Muscle of arm (tissue), 12 donors: ENCODE data around the gene FRMD4A. TPM values are rescaled to one million over a fixed set of nuclear protein-coding genes. Genes with fewer than 3 reads are reported as not detected.
"Not testable (repeated sequence)": the region's sequence is repeated elsewhere in the genome, so short reads cannot be mapped to it uniquely, and the experiment has no call there.

Source experiments
- DNase-seq: peaks from one replicate; pipeline ENCODE4 v3.0.0-alpha.2; 2013
- polyA plus RNA-seq, 12 donors: library from polyadenylated mRNA; unstranded; fragments of 120-200 nt; gene quantifications; one replicate each; pipeline ENCODE4 v1.2.1, GENCODE V29; 2013; ENCODE audit not compliant: insufficient read length in 12 of 12

The FRMD4A gene
- polyA plus RNA-seq, 12 donors = 28.4 to 70.7 (median 37.0) TPM; not detected in 1

DNA sequence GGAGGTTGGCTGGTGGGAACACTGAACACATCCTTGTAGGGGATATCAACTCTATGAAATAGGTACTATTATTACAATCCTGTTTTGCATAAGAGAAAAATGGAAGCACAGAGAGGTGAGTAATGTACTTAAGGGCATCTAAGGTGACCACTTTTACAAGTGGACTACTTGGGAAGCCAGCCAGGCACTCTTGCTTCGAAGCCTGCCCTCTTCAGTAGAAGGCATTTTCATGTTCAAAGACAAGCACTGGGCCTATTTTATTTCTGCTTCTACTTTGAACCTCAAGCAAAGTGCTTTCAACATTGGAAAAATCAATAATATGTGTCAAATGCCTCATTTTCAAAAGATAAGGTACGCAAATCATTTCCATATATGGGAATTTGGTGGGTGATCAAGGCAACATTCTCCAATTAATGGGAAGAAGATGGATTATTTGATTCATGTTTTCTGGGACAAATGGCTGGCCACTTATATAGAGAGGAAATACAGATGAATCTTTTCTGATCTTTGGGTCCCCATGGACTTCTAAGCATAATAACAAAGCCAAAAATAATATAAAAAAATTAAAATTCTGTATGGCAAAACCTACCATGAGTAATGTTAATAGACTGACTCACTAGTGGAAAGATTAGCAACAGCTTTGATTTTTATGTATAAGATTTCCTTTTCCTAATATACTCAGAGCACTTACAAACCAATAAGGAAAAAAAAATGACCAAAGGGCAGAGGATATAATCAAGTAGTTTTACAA is 270.2 kb downstream of the FRMD4A start:
- no peak for DNase-seq

DNA sequence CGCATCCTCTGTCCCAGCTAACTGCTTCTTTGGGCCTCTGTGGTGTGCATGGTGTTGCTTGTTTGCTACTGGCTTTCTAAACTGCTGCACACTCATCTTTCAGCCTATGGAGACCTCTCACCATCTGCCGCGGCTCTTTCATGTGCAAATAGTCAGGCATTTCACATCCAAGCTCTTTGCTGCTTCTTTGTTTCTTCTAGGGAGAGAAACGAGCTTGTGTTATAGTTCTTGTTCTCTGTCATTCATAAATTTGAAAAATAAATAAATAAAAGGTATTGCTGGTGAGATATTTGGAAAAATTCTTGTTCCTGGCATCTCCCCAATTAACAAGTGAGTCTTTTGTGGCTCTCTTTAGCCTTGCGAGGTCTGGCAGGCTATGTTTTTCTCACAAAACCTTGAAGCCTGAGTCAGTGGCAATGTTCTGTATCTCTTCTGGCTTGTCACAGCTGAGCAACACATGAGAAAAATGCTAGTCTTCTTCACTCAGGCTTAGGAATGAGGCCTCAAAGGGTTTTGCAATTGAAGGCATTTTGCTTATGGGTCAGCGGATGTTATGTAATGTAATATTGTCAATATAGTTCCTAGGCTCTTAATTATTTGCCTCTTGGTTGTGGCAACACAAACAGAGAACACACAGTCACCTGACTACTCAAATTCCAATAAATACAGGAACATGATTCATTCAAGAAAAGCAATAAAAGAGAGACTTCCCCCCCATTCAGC is 274.0 kb downstream of the FRMD4A start:
- no peak for DNase-seq

DNA sequence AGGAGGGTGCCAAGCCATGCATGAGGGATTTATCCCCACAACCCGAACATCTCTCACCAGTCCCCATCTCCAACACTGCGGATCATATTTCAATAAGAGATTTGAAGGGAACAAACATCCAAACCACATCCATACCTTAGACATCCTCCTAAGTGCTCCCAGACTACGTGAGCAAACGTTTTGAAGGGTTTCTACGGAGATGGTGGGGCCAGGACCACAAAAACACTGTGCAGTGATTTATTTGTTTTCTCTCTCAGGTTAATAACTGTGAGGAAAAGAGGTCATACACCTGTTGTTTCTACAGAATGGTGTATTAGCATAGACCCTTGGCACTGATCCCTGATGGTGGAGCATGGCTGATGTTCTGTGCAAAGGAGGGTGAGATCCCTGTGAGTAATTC is 277.8 kb downstream of the FRMD4A start:
- no peak for DNase-seq

DNA sequence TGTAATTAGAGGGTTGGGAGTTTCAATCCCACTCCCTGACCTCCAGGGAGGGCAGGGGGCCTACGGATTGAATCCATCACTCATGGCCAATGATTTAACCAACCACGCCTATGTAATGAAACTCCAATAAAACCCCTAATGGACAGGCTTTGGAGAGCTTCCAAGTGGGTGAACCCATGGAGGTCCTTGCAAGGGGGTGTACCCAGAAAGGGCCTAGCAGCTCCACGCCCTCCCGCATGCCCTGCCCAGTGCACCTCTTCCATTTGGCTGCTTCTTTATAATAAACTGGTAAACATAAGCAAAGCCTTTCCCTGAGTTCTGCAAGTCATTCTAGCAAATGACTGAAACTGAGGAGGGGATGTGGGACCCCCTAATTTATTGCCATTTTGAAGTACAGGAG is 280.1 kb downstream of the FRMD4A start:
- DNase-seq = no peak

DNA sequence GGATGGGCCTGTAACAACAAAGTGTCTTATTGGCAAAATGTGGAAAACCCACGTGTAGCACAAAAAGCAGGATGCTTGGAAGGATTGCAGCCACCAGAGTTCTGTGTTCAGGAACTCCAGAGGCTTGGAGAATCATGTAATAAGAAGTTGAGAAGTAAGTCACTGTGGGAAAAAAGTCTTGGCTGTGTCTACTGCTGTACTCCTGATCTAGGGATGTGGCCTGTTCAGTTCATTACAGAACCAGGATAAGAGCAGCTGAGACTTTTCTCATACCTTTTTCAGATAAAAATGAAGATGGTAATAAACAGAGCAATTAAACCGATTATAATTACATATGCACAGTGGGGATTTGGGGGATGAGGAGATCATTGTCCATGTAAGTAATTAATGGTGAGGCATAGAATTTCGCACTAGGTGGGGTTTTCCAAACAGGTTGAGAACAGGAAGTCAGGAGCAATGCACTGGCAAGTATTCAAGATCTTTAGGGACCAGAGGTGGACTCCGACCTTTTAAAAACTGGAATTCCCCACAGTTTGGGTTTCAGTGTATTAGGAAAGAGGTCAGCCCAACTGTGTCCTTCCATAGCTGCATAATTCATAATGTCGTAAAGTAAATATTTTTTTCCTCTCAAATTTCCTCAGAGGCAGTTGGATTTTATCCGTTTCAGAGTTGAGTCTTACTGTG is 281.7 kb downstream of the FRMD4A start:
- DNase-seq = no peak

DNA sequence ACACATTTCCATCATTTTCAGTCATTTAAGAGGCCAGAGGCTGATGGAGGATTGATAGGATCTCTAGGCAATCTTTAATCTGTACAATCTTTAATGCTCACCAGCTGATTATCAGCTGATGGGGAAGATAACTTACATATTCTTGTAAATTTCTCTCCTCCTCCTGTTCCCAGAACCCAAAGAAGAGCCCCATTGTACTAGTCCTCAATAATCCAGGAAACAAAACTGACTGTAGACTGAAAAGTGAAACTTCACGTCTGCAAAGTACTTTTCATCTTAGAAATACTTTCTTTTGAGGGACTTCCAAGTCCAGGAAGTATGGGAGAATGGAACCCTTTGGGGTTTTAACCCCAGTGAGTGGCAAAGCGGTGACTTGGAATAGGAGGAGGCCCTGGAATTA is 283.3 kb downstream of the FRMD4A start:
- DNase-seq = no peak

DNA sequence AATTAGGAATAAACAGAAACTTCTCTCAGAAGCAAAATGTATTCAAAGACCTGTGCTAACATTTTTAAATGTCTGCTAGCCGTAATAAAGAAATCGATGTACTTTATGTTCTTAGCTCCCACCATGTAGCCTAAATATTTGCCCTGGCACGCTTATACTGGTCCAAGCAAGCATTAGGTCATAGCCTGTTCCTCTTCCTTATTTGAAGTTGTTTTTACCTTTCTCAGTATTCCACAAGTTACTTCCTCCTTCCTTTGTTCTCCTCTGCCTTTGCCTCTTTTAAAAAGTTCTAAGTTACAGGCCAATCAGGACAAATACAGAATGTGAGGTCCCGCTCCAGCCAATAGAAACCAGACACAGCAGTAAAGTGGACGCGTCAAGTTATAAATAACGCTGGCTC is 288.7 kb downstream of the FRMD4A start:
- DNase-seq = not testable (repeated sequence)

DNA sequence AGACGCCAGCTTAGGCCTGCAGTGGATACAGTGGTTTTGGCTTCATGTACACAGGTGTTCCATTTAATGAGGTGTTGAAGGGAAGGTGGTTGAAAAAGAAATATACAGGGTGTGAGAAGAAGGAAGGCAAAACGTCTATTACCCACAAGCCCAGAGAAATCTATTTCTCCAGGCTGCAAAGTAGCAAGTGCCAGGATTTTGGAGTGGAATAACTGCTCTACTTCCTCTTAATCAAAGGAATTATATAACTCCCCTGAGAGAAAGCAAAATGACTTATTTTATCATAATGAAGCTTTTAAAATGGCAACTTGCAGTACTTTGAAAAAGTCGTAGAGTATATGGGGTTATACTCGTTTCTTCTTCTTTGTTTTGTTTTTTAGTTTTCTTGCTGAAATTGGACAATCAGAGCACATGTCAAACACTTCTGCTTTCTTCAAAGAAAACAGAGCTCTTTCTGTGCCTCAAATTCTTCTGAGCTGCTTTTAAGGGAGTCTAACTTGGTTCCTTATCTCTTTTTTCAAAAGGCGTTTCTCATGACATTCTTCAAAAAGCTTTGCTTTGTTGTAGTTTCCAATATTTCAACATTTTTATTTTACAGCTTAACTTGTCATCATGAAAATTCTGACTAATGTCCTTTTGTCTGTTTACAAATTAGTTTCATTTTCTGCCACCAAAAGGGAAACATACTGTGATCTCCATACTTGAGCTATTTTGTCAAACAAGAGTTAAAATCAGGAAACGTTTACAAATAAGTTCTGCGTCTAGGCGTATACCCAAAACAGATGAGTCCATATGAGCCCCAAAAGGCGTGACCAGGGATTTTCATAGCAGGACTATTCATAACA is 289.7 kb downstream of the FRMD4A start:
- no peak for DNase-seq

DNA sequence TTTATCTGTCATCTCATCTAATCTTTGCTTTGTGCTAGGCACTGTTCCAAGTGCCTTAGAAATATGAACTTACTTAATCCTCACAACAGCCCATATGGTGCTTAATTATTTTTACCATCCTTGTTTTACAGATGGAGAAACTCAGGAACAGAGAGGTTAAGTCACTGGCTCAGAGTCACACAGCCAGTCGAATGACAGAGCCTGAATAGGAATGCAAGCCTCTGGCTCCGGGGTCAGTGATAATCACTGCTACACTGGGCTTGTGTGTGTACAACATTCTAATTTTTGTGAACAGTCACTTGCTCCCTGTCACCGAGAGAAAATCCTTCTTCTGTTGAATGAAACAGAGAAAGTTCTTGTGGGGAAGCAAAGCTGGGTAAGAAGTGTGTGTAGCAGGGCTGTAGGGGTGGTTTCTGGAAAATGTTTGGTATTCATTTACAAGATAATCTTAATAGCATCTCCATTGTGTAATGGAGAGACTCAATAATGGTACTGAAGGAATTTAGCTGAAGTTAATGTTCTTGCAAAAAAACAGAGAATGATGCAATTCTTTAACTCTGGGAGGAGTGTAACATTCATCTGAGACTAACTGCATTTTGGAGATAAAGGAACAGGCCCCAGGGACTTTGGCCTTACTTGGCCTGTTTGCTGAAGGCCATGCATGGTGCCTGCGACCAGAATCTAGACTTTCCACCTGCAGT is 290.6 kb downstream of the FRMD4A start:
- DNase-seq = no peak

DNA sequence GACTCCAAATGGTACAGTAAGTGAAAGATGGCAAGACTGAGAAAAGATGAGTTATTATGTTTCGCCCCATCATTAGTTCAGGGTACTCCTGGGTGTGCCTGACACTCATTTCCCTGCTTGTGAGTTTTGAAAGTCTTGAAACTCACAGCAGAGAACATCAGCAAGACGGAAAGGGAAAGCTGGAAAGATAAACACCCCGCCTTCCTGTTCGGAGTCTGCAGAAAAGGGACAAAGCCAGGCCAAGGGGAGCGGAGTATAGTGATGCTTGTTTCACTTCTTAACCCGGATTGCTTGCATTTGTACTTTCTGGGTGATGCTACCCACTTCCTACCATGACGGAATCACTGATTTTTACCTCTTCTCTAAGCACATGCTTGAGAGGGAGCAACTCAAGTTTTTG is 294.5 kb downstream of the FRMD4A start:
- no peak for DNase-seq

DNA sequence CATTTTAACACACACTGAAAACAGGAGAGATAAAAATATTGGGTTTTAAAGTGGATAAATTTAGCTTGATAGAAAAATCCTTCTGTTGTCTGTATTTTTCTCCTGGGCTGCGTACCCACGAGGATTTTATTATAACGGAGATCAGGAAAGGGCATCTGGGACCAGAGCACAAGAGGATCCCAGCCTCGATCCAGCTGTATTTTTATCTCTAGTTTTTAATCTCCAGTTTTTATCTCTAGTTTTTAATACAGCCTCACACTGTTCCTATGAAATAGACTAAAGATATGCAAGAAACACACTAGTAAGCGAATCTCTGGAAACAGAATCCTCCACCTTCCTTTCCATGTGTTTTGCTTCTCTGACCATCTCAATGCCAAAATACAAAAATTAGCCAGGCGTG is 295.2 kb downstream of the FRMD4A start:
- no peak for DNase-seq

DNA sequence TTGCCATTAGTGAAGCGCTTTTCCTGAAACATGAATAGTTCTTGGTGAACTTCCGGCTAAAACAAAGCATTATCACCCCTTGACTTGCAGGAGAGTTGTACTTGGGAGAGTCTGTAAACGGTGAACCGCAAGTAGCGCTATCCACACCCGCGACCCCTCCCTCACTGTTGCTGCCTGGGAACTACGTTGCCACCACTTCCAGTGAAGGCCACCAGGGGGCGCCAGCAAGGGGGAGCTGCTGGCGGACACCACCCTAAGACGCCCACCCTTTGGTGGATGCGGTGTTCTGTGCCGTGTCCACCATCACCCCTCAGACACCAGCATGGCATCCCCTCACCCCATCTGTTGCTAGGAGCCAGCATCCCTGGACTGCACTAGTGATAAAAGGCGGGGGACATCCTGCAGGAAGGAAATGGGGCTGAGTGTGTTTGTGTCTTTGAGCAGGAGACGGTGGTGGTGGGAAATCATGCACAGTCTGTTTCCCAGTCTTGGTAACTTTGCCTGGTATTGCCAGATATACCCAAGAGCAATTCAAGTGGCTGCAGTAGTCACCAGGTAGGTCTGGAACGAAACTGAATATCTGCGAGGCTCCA is 298.2 kb downstream of the FRMD4A start:
- DNase-seq = no peak

DNA sequence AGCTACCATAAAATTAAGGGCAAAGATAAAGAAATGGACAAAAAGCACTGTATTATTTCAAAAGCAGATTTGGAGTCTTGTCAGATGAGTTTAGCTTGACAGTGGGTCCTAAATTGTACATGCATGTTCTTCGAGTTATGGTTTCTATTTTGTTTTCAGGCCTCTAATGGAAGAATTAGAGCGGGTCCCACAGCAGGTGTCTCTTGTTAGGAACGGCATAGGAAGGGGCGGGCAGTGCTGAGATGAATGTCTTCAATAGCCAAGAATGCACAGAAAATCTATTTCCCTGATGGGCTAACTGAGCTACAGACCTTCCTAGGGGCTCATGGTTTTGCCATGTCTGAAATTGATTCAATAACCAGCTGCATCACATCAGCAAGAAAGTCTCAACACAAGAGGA is 304.4 kb downstream of the FRMD4A start:
- no peak for DNase-seq

DNA sequence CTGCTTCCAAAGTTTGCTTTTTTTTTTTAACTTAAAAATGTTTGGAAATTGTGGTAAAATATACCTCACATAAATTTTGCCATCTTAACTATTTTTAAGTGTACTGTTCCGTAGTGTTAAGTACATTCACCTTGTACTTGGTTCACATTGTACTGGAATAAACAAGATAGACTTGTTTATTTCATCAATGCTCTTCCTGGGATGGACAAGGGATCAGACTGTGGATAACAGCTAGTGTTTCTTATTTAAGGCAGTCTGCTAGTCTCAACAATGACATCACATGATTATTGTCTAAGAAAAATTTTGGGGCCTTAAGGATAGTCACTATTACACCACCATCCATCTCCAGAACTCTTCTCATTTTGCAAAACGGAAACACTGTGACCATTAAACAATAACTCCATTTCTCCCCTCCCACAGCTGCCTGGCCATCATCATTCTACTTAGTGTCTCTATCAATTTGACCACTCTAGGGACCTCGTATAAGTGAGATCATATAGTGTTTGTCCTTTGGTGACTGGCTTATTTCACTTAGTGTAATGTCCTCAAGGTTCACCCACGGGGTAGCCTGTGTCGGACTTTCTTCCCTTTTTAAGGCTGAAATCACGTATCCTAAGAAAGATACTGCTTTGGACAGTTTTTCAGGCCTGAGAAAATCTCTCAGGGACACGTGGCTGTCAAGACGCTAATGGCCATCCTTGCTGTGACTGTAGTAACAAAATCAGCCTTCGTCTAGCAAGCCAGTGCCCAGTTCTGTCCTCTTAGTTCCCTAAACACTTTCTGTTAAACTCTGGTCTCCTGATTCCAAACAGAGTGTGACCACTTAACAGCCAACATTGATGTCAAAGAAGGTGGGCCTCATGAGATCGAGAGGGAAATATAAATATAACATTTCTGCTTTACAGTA is 305.2 kb downstream of the FRMD4A start:
- DNase-seq = no peak

DNA sequence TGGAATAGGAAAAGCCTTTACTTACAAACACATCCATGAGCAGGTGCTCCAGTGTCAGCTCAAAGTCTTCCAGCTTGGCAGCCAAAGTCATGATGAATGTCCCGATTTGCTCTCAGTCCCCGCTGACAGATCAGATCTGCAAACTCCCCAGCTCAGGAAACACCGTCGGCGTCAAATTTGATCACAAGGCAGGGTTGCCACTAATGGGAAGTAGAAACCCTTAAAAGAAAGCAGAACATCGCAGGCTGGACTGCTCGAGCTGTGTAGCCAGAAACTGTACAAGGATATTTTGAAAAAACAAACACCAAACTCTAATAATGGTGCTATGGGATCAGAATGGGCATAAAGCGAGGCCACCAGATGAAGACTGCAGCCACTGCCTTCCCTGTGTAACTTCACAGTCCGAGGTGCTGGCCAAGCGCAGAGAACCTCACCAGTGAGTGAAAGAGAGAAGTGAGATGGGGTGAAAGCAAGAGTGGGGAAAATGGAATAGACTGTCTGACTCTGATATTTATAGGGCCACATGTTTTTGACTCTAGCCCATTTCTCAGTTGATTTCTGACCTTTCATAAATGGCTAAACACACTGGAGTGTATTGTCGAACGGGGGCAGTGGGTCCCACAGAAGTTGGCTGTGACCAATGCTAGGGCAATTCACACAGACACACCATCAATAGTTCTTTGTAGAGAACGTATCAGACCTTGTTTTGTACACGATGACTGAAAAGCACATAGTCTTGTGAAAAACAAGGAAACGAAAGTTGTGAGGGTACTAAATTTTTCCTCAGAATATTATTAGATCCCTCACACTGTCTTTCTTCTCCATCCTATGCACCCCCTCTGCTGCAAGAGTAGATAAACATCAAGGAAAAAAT is 306.2 kb downstream of the FRMD4A start:
- no peak for DNase-seq

DNA sequence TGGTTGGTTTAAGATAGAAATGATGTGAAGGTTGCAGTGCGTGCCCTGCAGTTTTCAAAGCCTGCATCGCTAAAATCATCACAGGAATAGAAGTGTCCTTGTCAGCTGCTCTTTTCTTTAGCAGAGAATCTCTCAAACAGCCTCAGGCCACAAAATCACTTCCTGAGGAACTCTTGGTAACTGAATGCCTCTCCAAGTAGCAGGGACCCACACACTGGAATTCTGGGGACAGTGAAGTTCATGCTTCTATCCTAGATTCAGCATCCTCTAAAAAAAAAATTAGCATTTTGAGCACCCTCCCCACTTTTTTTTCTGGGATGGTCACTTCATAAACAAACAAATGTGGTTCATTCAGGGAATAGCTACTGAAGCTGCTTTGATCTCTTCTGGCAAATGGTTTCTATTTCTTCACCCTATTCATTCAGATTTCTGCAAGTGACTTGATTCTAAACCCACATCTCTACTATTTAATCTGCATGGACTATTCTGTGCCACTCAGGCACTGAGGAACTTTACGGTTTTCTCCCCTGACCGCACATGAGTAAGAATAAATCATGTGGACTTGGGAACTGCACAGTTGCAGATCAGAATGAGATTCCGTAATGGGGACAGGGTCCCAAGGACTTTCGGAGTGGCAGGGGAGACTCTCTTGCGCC is 306.9 kb downstream of the FRMD4A start:
- no peak for DNase-seq

DNA sequence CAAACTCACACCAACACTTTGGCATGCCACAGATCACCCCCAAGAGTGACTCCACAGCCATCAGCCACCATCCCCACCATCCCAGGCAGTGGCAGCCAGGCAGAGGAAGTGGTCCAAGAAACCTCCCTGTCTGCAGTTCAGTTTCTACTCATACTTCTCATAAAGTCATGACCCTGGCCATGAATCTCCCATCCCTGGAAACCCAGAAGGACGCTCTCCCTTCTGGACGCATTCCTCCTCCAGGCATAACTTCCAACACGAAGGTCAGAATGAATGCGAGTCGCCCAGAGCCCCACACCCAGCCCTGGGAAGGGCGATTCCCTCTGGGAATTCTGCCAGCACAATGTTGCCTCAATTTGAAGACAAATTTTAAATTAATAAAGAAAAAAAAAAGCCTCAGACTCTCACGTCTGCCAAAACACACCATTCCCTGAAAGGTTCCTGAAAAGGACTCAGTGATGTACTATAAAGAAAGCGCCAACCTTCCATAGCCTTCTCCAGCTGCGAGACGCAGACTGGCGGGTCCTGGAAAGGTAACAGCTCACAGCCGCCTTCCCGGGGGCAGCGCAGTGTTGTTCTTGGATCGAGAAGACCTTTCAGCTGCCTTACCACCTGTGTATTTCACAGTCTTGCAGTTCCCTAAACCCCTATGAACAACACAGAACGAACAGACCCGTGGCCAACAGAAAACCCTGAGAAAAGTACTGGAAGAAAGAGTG is 307.6 kb downstream of the FRMD4A start:
- DNase-seq = no peak

DNA sequence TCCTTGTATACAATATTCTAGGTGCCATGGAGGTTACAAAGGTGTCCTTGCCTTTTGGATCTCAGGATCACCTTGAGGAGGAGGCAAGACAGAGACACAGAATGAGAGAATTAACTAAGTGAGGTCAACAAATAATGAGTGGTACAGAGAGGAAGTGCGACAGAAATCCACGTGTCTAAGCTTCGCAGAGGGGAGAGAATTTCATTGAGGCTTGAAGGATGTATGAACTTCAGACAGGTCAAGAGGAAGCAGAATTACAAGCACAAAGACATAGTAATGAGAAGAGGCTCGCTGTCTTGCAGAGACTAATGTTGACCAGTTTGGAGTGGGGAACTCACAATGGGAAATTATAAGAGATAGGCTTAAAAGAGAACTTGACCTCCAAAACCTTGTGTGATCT is 308.7 kb downstream of the FRMD4A start:
- no peak for DNase-seq
